Retina (tissue), 1 donor: ENCODE measurements around the gene SLC25A30.

Experiments
- DNase-seq: peaks from one replicate; pipeline ENCODE4 v3.0.0-alpha.2; 2016

Gene SLC25A30, protein sequence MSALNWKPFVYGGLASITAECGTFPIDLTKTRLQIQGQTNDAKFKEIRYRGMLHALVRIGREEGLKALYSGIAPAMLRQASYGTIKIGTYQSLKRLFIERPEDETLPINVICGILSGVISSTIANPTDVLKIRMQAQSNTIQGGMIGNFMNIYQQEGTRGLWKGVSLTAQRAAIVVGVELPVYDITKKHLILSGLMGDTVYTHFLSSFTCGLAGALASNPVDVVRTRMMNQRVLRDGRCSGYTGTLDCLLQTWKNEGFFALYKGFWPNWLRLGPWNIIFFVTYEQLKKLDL

DNA sequence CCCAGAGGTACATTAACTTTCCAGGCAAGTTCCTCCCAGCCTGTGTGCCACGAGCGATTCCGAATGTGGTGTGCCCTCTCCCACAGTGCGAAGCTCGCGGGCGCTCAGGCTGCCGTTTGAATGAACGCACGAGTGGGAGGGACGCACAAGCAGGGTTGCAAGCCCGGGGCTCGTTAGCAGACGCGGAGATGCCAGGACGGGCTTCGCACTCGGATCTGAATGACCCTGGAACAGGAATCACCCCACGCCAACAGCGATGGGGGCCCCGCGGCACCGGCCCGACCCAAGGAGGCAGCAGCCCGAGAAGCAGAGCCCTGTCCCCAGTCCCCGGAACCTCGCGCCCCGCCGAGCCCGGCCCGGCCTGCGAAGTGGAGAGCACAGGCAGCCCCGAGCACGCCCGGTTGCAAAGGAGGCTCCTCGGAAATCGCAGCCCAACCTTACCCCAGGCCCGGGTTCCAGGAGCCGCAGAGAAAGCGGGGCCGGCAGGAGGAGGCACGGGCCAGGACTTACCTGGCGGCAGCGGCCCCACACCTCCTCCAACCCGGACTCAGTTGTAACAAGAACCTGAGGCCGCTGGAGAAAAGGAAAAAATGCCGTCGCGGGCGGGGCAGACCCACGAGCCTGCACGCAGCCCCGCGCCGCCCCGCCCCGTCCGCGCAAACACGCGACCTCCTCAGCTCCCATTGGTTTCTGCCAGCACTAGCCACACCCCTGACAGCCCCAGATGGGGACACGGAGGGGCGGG, at the start of gene SLC25A30:
SLC25A30 (minus strand) TSS at position 584 of the 745 bp plus-strand sequence. CDS start 6,948 bp downstream, outside the sequence.
- DNase-seq: peak; percentile 94

DNA sequence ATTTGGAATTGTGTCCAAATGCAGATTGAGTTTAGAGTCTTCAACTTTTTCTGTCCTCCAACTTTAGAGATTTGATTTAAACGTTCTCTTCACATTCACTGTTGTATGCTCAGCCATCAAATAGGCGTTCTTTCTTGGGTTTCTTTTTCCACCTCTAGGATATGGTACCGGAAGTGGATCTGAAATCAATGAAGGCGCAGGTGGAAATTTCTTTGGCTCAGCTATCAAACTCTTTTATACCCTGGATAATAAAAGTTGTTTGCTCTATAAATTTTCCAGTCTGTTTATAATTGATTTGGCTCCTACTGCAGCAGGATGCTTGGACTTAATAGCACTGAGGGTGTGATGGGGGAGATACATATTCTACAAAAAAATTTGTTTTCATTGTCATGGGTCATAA, 48.2 kb upstream of the SLC25A30 start:
- no peak for DNase-seq

DNA sequence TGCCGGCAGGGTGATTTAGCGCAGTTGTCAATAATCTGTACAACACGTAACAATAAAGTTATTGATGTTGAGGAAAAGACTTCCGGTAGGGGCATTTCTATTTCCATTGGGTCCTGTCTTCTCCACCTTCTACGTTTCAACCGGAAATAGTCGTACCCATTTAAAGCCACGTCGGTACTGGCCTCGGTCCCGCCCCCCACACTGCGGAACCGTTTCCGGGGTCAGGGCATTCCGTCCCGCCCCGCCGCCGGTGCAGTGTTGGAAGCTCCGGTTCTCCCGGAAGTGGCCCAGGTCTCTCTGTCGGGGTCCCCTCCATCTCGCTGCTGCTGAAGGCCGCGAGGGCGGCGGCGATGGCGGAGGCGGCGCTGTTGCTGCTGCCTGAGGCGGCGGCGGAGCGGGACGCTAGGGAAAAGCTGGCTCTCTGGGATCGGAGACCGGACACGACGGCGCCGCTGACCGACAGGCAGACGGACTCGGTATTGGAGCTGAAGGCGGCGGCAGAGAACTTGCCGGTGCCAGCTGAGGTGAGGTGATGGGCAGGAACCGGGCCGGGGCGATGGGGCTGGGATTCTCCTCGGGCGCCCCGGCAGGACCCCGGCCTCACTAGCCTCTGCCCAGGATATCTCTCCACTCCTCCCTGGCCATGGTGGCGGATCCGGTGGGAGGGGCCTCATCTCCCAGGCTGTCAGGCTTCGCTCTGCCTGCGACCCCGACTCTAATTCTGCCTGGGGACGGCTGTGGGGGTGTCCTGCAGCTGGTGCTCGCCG, 46.7 kb upstream of the SLC25A30 start, which contains the start of gene COG3:
COG3 (plus strand) TSS at position 253 of the 767 bp plus-strand sequence; CDS start at position 351, 98 bp downstream.
- DNase-seq: peak; percentile 94

DNA sequence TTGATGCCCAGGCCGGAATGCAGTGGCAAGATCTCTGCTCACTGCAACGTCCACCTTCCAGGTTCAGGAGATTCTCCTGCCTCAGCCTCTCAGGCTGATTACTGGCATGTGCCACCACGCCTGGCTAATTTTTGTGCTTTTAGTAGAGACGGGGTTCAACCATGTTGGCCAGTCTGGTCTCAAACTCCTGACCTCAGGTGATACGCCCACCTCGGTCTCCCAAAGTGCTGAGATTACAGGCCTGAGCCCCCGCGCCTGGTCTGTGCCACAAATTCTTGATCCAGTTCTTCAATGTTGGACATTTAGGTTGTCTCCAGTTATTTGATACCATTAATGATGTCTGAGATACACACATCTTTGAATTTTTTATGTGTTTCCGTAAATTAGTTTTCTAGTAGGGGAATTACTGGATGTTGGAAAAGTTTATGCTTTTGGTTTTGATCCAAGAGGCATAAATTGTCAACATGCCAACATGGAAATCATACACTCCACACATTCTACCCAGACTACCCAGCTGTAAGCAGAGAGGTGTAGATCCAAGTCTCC, 46.0 kb upstream of the SLC25A30 start:
- no peak for DNase-seq

DNA sequence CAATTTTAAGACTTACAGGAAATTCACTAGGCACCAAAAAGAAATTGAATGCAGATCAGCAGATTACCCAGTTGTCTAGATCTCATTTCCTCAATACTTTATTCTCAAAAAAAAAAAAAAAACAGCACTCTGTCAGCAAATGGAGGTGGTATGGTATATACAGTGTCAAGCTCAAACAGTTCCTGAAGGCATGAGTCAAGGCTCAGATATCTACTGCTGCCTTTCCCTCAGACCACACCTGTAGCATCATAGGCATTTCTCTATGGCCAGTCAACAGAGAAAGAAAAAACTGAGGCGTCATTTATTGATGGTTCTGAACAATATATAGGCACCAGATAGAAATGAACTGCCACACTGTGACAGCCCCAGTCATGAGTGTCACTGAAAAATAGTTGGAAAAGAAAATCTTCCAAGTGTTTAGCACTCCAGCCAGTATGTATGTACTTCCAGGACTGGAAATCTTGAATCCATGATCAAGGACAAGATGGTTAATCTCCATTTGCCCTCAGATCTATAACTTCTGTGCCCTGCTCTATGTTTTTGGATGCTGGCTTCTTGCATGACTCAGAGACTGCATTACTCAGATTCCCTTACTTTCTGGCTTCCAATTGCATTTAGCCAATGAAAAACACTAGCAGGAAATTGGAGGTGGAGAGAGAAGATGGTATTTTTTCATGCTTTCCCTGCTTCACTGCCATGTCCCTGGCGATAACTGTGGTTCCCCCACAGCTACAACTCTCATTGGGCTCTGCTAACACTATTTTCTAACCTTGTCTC, 38.2 kb upstream of the SLC25A30 start:
- no peak for DNase-seq

DNA sequence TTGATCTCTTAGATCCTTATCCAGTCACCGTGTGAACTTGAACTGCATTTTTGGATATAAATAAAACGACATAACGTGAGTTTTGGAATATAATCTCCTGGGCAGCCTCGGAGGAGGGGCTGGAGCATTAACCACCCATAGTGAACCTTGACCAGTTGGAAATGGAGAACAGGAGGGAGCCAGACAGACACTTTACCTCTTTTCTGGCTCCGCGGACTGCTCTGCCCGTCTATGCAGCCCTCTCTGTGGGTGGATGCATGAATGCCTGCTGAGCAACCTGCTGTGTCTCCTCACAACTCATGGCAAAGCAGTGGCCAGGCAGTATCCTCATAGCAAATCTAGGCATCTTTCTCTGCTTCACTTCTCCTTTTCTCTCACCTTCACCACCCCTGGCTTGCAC, 36.0 kb upstream of the SLC25A30 start:
- no peak for DNase-seq

DNA sequence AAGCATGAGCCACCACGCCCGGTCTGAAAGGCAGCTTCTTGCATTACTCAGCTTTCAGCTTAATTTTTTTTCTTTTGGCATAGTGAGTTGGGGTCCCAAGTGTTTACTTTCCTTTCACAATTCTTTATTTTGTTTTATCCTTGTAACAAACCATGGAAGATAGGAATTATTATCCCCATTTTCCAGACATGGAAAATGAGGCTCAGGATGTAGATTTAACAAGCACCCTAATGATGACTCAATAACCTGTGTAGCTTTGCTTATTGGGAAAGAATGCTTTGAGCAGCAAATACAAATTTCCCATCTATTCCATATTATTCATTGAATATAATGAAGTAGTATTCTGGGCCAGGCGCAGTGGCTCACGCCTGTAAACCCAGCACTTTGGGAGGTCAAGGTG, 33.1 kb upstream of the SLC25A30 start:
- no peak for DNase-seq

DNA sequence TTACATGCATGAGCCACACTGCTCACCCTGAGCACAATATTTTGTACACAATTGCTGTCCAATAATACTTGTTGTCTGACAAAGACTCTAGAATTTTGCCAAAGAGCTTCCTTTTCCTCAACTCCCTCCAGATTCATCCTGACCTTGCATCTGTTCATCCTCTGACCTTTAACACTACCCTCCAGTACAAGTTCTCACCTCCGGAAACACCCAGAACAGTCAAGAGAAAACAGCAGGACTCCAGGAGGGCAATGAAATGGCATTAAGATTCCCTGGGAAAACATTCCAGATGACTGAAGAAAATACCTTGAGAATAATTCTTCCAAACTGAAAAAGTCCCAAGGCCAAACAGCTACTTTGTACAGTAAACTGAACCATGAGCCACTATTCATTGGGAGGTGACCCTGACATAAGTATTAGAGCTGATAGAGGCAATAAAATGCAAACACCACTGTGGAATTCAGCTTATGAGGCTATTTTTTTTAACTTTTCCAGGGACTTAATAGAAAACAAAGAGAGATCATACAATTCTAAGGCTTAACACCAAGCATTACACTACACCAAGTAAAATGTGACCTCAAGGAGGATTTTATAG, 30.9 kb upstream of the SLC25A30 start:
- no peak for DNase-seq

DNA sequence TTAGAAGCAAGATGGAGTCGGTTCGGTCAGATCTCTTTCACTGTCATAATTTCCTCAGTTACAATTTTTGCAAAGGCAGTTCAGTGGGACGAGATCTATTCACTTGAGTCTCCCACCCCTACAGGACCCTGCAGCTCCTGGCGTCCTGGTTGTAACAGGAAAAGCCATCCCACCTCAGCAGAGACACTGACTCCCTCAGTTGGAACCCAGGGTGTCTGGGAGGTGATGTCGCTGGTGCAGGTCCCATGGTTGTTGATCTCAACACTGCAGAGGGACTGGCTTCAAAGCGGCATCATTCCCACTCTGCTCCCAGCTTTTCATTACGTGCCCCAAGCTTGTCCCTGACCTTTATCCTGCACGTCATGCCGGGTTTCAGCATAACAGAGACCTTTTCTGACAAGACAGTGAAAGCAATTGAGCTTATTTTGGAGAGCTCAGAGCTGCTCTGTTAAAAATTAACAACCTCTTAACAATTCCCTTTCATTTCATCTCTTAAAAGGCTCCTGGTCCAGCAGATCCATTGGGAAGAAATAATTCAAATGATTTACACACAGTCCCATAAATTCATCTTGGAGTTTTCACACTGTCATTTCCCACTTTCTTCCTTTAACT, 29.0 kb upstream of the SLC25A30 start:
- DNase-seq: no peak

DNA sequence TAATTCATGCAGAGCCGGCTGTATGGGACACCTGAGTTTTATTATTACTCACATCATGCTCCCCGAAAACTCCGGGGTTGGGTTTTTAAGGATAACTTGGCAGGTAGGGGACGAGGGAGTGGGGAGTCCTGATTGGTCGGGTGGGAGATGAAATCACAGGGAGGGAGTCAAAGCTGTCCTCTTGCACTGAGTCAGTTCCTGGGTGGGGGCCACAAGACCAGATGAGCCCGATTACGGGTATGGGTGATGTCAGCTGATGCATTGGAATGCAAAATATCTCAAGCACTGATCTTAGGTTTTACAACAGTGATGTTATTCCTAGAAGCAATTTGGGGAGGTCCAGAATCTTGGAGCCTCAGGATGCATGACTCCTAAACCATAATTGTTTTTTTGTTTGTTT, 28.0 kb upstream of the SLC25A30 start:
- no peak for DNase-seq

DNA sequence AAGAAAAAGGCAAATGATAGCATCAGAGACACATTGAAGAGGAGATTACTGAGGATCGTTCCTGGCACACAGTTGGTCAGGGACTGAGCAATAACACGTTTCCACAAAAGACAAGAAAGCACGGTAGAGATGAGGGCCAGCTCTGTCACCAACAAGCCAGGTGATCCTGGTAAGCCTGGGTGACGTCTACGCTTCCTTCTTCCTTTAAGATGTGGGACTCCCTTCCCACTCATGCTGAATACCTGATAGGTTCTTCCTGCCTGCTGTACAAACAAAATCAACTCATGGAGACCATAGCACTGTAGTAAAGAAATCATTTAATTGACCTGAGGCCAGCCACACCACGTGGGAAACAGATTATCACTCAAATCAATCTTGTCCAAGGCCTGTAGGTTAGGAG, 26.9 kb upstream of the SLC25A30 start:
- no peak for DNase-seq

DNA sequence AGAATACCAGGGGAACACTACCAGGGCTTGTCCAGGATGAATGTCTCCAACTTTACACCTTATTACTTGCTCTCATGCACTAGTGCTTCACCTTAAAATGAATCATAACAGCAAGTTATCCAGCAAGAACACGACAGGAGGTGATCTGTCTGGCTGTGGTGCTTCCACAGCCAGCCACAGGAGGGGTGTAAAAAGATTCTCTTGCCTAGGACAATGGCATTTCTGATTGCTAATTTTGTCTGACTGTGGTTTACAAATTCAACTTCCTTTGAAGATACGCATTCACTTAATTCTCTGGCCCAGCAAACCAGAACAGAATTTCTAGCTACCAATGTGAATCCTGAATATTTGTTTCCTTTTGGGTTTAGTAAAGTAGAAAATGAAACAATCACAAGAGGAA, 23.5 kb upstream of the SLC25A30 start:
- DNase-seq: no peak

DNA sequence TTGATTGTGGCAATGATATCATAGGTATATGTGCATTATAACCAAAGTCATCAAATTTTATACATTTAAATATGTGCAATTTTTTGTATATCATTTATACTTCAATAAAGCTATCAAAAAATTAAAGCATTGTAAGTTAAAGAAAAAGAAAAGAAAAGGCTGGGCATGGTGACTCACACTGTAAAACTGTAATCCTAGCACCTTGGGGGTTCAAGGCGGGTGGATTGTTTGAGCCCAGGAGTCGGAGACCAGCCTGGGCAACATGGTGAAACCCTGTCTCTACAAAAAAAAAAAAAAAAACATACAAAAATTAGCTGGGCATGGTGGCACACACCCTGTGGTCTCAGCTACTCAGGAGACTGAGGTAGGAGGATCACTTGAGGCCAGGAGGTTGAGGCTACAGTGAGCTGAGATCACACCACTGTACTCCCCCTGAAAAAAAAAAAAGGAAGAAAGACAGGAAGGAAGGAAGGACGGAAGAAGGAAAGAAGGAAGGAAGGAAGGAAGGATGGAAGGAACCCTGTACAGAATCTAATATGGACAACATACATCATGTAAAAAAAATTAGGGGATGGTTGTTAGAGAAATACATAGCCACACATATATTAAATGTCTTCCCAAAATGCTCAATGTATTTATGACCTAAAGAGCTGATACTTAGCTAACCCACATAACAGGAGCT, 21.7 kb upstream of the SLC25A30 start:
- DNase-seq: no peak

DNA sequence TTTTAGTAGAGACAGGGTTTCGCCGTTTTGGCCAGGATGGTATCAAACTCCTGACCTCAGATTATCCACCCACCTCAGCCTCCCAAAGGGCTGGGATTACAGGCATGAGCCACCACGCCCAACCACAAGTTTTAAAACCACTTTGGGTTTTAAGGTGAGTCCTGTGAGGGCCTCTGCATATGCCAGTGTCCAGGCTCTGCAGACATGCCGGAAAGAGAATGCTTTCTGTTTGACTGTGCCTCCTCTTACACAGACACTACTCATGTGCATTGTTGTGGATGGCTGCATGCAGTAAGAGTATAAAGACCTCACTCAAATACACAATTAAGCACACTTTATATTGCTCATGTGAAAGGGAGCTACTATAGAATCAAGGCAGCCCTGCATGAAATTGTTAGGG, 20.8 kb upstream of the SLC25A30 start:
- no peak for DNase-seq

DNA sequence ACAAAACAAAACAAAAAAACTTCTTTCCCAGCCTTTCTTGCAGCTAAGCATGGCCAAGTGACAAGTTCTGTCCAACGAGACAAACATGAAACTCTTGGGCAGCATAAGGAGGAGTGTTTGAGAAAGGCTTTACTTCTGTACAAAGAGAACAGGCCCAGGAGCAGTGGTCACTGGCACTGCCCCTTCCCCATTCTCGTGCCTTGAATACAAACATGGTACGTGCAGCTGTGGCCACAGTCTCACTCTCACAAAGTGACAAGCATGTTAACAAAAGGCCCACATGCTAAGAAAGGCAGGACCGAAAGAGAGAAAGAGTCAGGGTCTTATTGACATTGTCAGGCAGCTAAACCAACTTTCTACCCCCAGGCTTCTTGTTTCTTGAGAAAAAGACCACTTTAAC, 19.8 kb upstream of the SLC25A30 start:
- DNase-seq: no peak

DNA sequence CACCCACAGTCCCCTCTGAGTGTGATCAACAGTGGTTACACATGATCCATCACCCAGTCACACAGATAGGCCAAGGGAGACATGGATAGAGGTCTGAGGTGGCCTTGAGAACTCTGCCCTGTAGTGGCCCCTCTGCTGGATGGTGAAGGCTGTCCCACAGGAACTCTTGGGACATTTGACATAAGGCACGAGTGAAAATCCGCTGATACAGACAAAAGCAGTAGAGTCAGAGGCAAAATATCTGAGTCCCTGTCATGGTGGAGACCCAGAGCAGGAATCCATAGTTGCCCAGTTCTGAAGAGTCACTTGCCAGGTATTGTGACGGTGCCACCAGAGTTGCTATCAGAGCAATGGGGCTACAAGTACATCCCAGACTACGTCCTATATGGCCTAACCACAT, 18.8 kb upstream of the SLC25A30 start:
- DNase-seq: no peak

DNA sequence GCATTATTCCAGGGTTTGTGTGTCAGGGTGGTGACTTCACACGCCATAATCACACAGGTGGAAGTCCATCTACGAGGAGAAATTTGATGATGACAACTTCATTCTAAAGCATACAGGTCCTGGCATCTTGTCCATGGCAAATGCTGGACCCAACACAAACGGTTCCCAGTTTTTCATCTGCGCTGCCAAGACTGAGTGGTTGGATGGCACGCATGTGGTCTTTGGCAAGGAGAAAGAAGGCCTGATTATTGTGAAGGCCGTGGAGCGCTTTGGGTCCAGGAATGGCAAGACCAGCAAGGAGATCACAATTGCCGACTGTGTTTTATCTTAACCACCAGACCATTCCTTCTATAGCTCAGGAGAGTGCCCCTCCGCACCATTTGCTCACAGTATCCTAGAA, 18.2 kb upstream of the SLC25A30 start:
- no peak for DNase-seq

DNA sequence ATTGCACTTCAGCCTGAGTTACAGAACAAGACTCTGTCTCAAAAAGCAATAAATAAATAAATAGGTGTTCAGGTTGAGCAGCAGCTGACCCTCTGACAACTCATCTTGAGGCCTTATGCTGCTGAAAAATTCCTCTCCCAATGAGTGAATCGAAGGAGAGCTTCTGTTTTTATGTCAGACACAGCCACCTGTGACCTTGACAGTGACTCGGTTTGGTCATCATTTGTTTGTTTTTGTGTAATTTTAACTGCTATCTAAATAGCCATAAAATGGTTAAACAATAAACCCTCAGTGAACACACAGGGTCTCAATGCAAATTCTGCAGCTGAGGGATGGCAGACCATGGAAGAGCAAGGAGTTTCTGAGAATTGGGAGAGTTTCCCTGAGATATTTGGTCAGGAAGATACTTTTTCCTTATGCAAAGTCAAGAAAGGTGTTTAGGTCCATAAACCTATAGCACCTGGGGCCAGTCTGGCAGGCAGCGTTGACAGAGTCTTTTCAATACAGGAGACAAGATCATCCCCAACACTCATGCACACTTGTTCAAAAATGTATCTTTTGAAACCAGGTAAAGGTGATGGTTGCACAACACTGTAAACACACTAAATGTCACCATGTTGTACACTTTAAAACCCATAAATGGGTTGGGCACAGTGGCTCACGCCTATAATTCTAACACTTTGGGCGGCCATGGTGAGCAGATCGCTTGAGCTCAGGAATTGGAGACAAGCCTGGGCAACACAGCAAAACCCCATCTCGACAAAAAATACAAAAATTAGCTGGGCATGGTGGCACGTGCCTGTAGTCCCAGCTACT, 16.6 kb upstream of the SLC25A30 start:
- no peak for DNase-seq

DNA sequence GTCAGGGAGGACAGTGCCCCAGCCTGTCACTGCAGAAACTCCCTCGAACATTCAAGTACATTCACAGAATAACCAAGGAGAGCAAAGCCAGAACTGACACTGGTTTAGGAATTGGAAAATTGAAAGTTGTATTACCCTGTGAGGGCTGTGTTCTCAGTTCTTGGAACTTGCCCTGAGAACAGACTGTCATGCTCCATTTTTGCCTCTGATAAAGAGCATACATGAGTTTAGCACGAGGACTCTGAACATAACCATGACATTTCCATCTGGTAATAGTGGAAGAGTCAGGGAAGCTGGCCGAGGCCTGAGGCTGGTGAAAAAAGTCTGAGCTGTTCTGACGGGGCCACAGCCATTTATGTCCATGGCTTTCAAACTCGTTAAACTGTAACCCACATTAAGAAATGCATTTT, 15.2 kb upstream of the SLC25A30 start:
- DNase-seq: no peak

DNA sequence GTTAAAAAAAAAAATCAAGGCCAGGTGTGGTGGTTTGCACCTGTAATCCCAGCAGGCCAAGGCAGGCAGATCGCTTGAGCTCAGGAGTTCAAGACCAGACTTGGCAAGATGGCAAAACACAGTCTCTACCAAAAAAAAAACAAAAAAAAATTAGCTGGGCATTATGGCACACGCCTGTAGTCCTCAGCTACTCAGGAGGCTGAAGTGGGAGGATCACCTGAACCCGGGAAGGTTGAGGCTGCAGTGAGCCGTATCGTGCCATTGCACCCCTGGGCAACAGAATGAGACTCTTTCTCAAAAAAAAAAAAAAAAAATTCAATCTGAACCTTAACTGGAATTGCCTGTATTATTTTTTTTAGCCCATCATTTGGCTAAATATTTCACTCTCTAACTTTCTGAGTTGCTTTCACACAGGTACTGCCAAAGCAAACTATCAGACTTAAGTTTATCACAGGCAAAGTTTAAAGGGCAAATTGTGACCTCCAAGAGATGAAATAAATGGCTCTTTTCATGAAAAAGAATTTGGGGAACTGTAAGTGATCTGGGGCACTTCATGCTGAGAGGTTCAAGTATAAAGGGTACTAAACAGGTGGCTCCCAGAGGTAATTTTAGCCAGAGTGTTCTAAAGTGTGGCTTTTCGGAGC, 14.7 kb upstream of the SLC25A30 start:
- no peak for DNase-seq
